Epithelial cell of prostate (primary cell): ENCODE measurements around the gene MOCS1.

Source experiments
- DNase-seq: peaks from one replicate; pipeline ENCODE4 v3.0.0-alpha.2; 2011; ENCODE audit warnings: low read depth, low spot score
- H3K27ac ChIP-seq: fragments of 450-650 bp; 2 replicates; pipeline ENCODE4 v1.5.1; 2017; ENCODE audit warnings: mild to moderate bottlenecking

MOCS1 gene

DNA sequence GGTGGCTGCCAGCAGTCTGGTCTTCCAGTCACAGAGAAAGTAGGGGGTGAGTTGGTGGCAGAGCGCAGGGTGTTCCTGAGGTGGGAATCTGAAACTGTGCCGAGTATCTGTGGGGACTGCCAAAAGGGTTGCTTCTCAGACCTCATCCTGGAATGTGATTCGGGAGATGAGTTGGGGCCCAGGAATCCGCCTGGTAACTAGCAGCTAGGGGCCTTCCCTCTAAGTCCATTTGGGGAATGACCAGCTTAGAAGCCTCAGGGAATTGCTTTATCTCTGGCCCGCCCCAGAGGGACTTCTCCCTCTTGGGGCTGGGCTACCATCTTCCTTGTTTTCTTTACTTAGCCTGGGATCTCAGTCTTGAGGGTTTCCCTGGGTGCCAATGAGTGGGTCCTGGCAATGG lies 49.6 kb downstream of the MOCS1 start:
- H3K27ac ChIP-seq: no peak overlapping the region
- DNase-seq: no peak

DNA sequence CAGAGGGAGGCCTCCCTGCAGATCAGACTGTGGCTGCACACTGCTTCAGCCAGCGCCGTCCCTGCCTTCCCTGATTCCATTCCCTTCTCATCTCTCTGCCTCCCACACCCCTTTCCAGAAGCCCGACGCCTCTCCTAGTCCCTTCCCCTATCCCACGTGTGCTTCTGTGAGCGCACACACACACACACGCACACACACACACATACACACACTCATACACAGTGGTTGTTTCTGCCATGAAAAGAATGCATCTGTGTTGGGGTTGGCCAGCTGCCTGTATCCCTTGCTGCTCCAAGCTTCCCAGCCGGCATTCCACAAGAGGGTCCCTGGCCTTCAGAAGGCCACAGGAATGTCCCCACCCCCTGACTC lies 51.7 kb downstream of the MOCS1 start:
- DNase-seq: no peak
- no peak overlapping the region for H3K27ac ChIP-seq

DNA sequence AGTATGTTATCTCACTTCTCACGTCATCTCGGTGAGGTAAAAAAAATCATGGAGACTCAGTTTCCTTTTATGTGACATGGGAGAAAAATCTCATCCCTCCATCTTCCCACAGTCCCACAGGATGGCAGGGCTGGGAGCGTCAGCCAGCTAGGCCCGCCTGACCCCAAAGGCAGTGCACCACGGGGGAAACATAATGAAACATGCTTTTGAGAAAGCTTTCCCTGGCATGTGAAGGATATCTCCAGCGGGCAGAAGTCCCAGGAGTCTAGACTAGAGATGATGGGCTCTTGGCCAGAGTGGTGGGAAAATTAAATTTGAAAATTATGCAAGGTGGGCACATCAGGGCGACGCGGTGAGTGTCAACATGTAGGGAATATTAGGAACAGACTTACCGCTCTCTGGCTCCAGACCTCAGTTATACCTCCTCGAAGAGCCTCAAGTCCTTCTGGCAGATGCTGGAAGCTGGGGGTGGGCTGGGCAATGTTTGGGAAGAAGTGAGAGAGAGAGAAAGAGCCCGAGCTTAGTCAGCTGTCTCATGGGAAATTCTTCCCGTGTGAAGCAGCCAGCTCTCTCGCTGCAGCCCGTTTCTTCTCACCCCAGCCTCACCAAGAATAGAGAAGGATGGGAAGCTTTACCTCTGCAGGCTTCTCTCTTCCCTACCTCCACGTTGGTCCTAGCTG lies 52.3 kb downstream of the MOCS1 start:
- no peak for DNase-seq
- H3K27ac ChIP-seq: no peak overlapping the region

DNA sequence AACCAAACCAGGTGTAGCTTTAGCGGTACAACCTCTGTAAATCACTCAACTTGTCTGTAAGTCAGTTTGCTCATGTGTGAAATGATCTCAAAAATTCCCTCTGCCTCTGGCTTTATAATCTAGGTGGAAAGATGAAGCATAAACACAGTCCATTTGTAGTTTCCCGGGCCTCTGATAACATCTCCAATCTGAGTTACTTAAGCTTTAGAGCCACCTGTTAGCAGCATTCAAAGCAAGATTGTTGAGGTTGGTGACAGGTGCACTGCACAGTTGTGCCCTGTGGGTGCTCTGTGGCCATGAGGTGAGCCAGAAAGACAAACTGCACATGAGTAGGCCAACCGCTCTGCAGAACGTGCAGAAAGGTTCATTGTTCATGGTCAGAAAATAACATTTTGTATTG lies 53.7 kb downstream of the MOCS1 start:
- no peak overlapping the region for H3K27ac ChIP-seq
- no peak for DNase-seq

DNA sequence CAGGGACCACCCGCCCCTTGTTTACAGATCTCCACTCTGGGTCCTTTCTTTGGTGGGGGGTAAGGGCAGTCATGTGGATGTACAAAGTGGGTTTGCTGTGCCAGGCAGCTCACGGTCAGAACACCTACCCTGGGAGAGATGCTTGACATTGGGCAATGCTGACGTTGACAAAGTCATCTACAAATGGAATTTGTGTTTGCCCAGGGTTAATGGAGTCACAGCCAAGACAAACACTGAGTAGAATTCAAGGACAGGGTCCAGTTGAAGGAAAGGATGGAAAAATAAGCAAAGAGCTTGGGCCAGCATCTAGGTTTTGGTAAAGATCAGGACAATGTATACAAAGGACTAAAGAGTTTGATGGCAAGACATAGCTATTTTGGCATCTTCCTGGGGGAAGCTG lies 54.7 kb downstream of the MOCS1 start:
- DNase-seq: no peak
- H3K27ac ChIP-seq: no peak overlapping the region

DNA sequence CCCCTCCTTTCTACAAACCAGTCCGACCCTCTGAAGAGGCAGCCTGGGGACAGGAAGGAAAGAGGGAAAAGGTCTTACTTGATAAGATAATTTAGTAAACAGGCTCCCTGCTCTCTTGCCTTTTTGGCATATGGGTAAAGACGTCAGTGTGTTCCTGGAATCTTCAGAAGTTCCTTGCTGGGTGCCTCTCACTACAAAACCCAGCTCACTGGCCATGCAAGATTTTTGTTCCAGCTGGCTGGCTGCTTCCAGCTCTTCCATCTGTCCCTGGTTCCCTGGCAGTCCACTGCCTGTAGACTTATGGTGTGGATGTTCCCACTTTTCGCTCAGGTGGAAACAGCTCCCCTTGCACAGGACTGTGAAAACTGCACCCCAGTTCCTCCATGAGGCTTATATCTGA lies 57.4 kb downstream of the MOCS1 start:
- no peak overlapping the region for H3K27ac ChIP-seq
- DNase-seq: no peak

DNA sequence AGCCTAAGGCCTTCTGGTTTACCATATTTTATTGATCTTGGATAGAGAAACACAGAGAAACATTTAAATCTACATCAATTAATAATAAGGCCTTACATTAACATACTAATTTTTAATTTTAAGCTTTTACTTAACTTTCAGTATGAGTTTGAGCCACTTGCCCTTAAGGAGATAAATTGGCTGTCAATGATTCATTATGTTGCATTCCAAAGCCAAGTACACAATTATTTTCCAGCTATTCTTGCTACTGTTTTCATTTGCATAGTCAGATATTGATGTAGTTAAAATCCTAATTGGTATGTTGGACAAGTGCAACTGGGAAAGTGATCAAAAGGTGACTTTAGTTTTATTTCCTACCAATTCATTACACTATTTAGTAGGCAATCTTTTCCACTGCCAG lies 58.2 kb downstream of the MOCS1 start:
- DNase-seq: no peak
- H3K27ac ChIP-seq: no peak overlapping the region

DNA sequence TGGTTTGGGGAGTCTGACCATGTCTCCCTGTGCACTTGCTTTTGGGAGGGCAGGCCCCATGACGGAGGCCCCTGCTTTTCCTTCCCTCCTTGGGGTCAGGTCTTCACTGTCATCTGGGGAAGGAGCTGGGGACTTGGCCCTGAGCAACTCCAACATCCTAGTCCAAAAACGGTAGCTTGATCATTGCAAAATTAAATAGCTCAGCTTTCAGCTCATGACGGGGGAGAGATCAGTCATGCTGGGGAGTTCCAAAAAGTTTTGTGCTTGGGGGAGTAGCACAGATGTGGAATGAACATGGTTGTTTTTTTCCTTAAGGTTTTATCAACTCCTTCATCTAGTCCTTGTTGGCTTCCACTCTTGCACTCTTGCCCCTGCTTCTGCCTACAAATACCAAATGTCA lies 60.8 kb downstream of the MOCS1 start:
- H3K27ac ChIP-seq: no peak overlapping the region
- DNase-seq: no peak

DNA sequence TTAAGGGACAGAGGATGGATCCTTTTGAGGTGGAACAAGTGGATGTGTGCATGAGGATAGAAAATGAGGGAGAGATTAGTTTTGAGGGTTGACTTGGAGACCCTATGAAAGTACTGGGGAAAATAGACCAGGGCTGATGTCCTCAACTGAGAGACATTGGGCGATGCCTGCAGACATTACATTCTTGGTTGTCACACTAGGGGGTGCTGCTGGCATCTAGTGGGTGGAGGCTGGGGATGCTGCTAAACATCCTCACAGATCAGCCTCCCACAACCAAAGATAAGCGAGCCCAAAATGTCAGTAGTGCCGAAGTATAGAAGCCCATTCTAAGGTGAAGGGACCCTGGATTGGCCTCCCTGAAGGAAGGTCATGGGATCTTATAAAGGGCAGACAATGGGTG lies 63.3 kb downstream of the MOCS1 start:
- no peak overlapping the region for H3K27ac ChIP-seq
- DNase-seq: no peak

DNA sequence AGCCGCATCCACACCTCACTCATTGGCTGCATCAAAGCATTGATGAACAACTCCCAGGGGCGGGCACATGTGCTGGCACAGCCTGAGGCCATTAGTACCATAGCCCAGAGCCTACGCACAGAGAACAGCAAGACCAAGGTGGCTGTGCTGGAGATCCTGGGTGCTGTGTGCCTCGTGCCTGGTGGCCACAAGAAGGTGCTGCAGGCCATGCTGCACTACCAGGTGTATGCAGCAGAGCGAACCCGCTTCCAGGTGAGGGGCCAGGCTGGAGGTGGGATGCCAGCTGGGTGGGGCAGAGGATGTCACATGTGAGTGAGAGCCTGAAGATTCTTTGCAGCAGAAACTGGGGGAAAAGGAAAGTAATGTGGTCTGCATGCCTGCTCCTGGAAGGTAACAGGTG lies 66.7 kb downstream of the MOCS1 start:
- DNase-seq: no peak
- H3K27ac ChIP-seq: no peak overlapping the region

DNA sequence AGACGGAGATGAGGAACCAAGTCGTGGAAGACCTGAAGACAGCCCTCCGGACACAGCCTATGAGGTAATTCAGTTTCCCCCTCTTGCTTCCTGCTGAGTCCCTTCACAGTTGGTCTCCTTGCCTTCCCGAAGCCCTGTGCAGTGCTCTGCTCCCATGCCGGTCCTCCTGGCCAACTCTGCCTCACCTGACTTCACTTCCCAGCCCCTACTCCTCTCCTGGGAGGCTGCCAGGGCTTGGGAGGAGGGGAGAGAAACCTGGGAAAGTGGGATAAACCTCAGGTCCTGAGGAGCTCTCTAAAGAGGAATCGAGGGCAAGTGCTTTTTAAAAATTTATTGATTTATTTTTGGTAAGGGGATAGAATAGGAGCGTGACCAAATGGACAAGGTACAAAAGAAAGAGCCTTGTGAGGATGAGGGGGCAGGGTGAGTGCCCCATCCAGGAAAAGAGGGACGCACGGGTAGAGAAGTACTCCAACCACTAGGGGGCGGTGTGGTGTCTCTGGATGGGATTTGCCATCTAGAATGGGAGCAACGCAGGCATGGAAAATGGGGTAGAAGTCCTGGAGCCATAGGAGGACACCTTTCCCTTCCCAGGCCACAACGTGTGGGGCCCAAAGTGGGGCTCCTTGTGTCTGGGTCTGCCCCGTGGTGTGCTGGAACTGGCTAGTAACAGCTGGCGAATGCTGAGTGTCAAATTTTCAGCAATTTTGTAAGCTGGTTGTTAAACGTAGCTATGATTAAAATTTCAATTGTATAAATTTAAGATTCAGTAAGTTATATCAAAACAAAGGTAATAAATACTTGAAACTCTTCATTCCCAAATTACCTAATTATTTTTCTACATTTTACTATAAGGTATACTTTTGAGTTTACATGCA lies 69.0 kb downstream of the MOCS1 start:
- DNase-seq: no peak
- no peak overlapping the region for H3K27ac ChIP-seq

DNA sequence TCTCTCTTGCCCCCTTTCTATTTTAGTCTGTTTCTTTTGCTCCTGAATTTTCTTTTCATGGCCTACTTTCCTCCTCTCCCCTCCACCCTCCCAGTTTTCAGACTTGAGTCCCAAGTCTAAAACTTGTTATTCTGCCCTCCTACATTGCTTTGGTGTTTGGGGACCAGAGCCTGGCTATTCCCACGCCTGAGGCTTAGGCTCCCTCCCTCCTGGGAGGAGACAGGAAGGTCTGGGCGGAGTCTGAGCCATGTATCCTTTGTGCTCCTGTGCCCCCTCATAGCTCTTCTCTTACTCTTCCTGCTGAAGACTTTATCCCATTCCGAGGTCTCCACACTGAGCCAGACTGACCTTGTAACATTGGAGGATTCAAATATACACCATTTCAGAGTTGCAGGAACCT lies 72.6 kb downstream of the MOCS1 start:
- no peak overlapping the region for H3K27ac ChIP-seq
- no peak for DNase-seq

DNA sequence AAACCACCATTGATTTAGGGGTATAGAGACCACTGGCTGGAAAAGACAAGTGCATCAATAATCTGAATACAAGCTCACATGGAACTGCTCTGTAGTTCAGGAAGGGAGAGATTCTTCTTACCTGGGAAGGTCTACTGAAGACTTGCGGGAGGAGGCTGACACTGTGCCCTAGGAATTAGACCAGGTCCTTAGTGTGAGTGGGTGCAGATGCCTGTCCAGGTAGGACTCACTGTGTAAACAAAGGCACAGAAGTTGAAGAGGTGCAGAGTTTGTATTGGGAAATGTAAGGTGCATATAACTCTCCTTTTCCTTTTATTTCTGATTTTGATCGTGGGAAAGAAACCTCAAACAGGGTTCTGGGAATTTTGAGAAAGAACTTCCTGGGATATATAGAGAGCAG lies 75.2 kb downstream of the MOCS1 start:
- H3K27ac ChIP-seq: no peak overlapping the region

DNA sequence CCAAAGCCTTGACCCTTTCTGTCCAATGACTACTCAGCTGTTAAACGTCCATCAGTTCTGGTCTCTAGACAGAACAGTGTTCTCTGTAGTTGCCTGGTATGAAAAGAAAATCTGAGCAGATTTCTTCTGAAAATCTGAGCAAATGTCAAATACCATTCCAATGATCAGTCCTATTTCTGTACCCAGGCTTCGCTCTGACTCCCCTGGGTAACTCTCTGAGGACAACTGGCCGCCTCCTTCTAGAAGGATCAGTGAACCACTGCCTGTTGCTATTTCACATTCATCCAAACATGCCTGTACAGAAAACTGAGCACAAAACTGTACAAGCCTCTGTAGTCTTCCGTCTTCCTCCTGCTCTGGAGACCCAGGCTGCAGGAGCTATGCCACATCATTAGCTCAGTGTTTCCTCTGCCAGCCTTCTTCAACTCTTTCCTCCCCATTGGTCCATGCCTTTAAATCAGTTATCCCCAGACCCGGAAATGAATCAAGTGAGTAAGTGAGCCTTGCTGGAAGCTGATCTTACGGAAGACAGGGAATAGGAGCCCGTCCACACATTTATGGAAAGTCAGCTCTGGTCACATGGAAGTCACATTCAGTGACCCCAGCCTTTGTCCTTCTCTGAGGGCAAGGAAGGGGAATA lies 78.8 kb downstream of the MOCS1 start:
- H3K27ac ChIP-seq: no peak overlapping the region
- DNase-seq: no peak

More for the DNA sequence above, 75.2 kb downstream of the MOCS1 start:
- DNase-seq: no peak
